Mammary epithelial cell (primary cell): ENCODE measurements around the gene KIRREL3.

Experiments used
- EZH2 ChIP-seq: IDR thresholded peaks from 2 replicates; pipeline ENCODE4 v1.6.1; 2012; ENCODE audit warnings: low read length, inconsistent platforms, borderline replicate concordance
- TF ChIP-seq, protein P1 (sequence below), 2 donors: IDR thresholded peaks in 1 of 2; conservative IDR thresholded peaks in 1 of 2; 2 replicates each; pipeline ENCODE4 v1.5.1; 2011 to 2012; ENCODE audit warnings: inconsistent platforms in 2 of 2, low read length in 2 of 2, mild to moderate bottlenecking in 2 of 2, control low read depth in 1 of 2, low read depth in 1 of 2; ENCODE audit not compliant: insufficient read depth in 1 of 2; ENCODE audit errors: extremely low read depth in 1 of 2

DNA sequence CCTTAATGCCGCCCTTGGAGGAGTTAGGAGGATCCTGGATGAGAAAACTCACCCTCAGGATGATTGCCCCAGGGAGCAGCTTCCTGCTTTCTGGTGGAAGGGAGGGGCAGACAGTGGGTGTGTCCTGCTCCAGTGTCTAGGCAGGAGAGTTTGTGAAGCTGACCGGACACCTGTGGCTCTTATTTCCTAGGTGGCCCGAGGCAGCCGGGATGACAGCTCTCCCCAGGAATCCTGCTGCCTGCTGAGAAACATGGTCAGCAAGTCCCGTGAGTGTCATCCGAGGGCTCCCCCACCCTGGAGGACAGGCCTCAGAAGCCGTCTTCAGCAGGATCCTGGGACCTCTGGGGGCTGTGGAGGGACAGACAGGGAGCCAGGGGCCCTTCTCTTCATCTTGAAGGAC lies 594.7 kb downstream of the KIRREL3 start:
- TF ChIP-seq, protein P1, sequence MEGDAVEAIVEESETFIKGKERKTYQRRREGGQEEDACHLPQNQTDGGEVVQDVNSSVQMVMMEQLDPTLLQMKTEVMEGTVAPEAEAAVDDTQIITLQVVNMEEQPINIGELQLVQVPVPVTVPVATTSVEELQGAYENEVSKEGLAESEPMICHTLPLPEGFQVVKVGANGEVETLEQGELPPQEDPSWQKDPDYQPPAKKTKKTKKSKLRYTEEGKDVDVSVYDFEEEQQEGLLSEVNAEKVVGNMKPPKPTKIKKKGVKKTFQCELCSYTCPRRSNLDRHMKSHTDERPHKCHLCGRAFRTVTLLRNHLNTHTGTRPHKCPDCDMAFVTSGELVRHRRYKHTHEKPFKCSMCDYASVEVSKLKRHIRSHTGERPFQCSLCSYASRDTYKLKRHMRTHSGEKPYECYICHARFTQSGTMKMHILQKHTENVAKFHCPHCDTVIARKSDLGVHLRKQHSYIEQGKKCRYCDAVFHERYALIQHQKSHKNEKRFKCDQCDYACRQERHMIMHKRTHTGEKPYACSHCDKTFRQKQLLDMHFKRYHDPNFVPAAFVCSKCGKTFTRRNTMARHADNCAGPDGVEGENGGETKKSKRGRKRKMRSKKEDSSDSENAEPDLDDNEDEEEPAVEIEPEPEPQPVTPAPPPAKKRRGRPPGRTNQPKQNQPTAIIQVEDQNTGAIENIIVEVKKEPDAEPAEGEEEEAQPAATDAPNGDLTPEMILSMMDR (conservative IDR thresholded peaks at IDR 0.05 in 1 of 2, IDR thresholded peaks at IDR 0.05 in 1 of 2; ENCODE audit: extremely low read depth in 1 of 2, insufficient read depth in 1 of 2, low read depth in 1 of 2, low read length in 2 of 2): no peak
- TF ChIP-seq EZH2: no peak
